Activated naive CD8-positive, alpha-beta T cell (primary cell): ENCODE data around the gene APLP2.
A peak's percentile ranks its signal among the peaks of the same experiment; 100 is the strongest.
"Not testable (repeated sequence)": the region's sequence is repeated elsewhere in the genome, so short reads cannot be mapped to it uniquely, and the experiment has no call there.

Experiments
- H3K27ac Mint-ChIP-seq: one replicate; pipeline ENCODE4 v1.8.0; 2021; ENCODE audit warnings: mixed read lengths
- H3K27me3 Mint-ChIP-seq: one replicate; pipeline ENCODE4 v1.8.0; 2021; ENCODE audit warnings: mixed read lengths
- H3K36me3 Mint-ChIP-seq: one replicate; pipeline ENCODE4 v1.8.0; 2021; ENCODE audit warnings: mixed read lengths
- H3K4me1 Mint-ChIP-seq: one replicate; pipeline ENCODE4 v1.8.0; 2021; ENCODE audit warnings: low read depth, mixed read lengths
- H3K4me3 Mint-ChIP-seq: one replicate; pipeline ENCODE4 v1.8.0; 2021; ENCODE audit warnings: mild to moderate bottlenecking, mixed read lengths
- H3K9me3 Mint-ChIP-seq: one replicate; pipeline ENCODE4 v1.8.0; 2021; ENCODE audit warnings: low read depth, mixed read lengths

The APLP2 gene

DNA sequence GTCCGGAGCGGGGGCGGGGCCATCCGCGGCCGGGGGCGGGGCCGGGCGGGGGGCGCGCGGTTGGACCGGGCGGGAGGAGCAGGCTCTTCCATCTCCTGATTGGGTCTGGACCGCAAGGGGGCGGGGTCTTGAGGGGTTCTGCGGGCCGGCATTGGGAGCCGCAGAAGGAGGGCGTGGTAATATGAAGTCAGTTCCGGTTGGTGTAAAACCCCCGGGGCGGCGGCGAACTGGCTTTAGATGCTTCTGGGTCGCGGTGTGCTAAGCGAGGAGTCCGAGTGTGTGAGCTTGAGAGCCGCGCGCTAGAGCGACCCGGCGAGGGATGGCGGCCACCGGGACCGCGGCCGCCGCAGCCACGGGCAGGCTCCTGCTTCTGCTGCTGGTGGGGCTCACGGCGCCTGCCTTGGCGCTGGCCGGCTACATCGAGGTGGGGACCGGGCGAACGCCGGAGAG, at the start of gene APLP2:
Gene APLP2 (plus strand): TSS at position 236 of the 450 bp plus-strand sequence. CDS start 84 bp downstream, at position 320.
- H3K27ac Mint-ChIP-seq: peak within 1 kb of the TSS; percentile 75
- H3K4me1 Mint-ChIP-seq: peaks cover 20% of the 10 kb centered on the region
- peak within 1 kb of the TSS; percentile 93 for H3K4me3 Mint-ChIP-seq
- H3K9me3 Mint-ChIP-seq: no peaks in the 10 kb centered on the region
- H3K27me3 Mint-ChIP-seq: peaks cover 11% of the 10 kb centered on the region
- H3K36me3 Mint-ChIP-seq: peaks cover 3% of the 10 kb centered on the region

DNA sequence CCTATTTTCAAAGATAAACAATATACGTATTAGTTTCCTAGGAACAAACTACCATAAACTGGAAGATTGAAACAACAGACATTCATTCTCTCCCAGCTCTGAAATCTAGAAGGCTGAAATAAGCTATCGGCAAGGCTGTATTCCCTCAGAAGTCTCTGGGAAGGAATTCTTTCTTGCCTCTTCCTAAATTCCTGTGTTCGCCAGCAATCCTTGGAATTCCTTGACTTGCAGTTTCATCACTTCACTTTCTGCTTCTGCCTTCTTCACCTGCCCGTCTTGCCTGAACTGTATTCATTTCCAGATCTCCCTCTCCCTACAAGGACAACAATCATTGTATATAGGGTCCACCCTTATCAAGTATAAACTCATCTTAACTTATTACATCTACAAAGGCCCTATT, 49.4 kb upstream of the APLP2 start:
- Mint-ChIP-seq H3K36me3 (peaks cover 5% of the 10 kb centered on the region), H3K4me3 (no peak overlapping the region), H3K27me3 (peaks cover 2% of the 10 kb centered on the region), H3K27ac (no peak overlapping the region), H3K4me1 (no peaks in the 10 kb centered on the region), H3K9me3 (peaks cover 6% of the 10 kb centered on the region)

- H3K9me3 Mint-ChIP-seq, H3K4me3 Mint-ChIP-seq, H3K27me3 Mint-ChIP-seq, H3K27ac Mint-ChIP-seq, H3K36me3 Mint-ChIP-seq, H3K4me1 Mint-ChIP-seq: not testable (repeated sequence)
These were observed 48.1 kb upstream of the APLP2 start for GRCh38 chr11:130021606-130022005.

DNA sequence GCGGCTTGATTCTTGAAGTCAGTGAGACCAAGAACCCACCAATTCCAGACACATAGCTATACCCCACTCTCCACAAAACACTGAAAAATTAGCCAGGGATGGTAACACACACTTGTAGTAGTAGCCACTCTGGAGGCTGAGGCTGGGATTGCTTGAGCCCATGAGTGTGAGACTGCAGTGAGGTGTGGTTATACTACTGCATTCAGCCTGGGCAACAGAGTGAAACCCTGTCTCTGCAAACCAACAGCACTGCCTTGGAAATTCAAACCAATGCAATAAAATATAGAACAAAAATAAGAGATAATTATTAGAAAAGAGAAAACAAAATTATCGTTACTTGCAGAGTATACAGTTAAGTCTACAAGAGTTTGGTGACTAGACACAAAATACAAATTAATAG, 46.9 kb upstream of the APLP2 start:
- Mint-ChIP-seq H3K4me3 (no peak overlapping the region), H3K27ac (no peak overlapping the region), H3K4me1 (no peaks in the 10 kb centered on the region), H3K9me3 (no peaks in the 10 kb centered on the region), H3K27me3 (peaks cover 2% of the 10 kb centered on the region), H3K36me3 (no peaks in the 10 kb centered on the region)

DNA sequence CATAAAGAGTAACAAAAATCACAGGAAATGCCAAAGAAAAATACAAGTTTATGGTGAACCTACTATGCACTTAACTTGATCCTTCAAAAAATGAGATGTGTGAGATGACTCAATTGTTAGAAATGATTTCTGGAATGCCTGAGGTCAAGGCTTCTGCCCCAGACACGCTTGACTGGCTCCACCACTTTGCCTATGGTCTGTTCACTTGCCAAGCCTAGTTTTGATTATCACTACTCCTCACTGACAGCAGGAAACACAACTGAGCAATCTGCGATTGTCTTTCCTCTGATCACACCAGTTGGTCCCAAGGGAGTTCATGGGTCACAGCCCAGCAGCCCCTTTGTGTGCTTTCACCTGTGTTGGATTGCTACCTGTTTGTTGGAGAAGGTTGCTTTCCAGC, 46.5 kb upstream of the APLP2 start:
- no peaks in the 10 kb centered on the region for H3K4me1 Mint-ChIP-seq
- H3K27me3 Mint-ChIP-seq: peaks cover 2% of the 10 kb centered on the region
- no peak overlapping the region for H3K27ac Mint-ChIP-seq
- no peak overlapping the region for H3K4me3 Mint-ChIP-seq
- H3K36me3 Mint-ChIP-seq: no peaks in the 10 kb centered on the region
- H3K9me3 Mint-ChIP-seq: no peaks in the 10 kb centered on the region

DNA sequence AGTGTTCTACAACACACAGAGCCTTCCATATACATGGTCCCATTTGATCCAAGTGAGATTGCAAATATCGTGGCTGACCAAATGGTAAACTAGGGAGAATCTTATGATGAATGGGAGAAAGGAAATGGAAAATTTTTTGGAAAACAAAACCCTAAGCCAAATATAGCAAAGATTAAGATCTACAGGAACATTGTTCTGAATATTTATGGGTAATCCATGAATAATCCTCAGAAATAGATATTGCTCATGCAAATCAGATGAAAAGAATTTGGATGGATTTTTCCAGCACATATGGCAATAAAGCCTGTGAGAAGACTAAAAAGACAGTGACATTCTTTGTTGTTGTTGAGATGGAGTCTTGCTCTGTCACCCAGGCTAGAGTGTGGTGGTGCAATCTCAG, 45.3 kb upstream of the APLP2 start:
- Mint-ChIP-seq H3K27me3 (peaks cover 2% of the 10 kb centered on the region), H3K4me3 (no peak overlapping the region), H3K36me3 (no peaks in the 10 kb centered on the region)

DNA sequence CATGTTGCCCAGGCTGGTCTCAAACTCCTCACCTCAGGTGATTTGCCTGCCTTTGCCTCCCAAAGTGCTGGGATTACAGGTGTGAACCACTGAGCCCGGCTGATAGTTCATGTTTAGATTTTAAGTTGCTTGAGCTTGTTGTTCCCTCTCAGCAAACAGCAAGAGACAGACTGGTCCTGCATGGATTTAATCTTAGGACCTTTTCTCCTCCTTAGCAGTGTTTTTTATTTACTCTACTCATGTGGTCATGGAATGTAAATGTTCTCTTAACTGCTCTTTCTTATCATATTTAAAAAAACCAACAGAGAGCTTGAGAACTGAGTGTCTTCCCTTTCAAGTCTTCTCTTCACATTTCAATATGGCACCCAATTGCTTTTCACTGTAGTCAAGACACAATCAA, 44.3 kb upstream of the APLP2 start:
- peaks cover 2% of the 10 kb centered on the region for H3K27me3 Mint-ChIP-seq
- H3K4me3 Mint-ChIP-seq: no peak overlapping the region
- no peak overlapping the region for H3K27ac Mint-ChIP-seq
- no peaks in the 10 kb centered on the region for H3K36me3 Mint-ChIP-seq
- H3K4me1 Mint-ChIP-seq: no peaks in the 10 kb centered on the region
- H3K9me3 Mint-ChIP-seq: no peaks in the 10 kb centered on the region

More for the DNA sequence above, 45.3 kb upstream of the APLP2 start:
- Mint-ChIP-seq H3K9me3 (no peaks in the 10 kb centered on the region), H3K27ac (no peak overlapping the region), H3K4me1 (no peaks in the 10 kb centered on the region)

- H3K27ac Mint-ChIP-seq: no peak overlapping the region
- no peaks in the 10 kb centered on the region for H3K36me3 Mint-ChIP-seq
- H3K27me3 Mint-ChIP-seq: peaks cover 2% of the 10 kb centered on the region
- no peaks in the 10 kb centered on the region for H3K9me3 Mint-ChIP-seq
- H3K4me3 Mint-ChIP-seq: no peak overlapping the region
- H3K4me1 Mint-ChIP-seq: no peaks in the 10 kb centered on the region
These were observed 40.6 kb upstream of the APLP2 start for GRCh38 chr11:130029137-130029536.

- H3K4me3 Mint-ChIP-seq: no peak overlapping the region
- no peaks in the 10 kb centered on the region for H3K4me1 Mint-ChIP-seq
- no peaks in the 10 kb centered on the region for H3K36me3 Mint-ChIP-seq
- H3K9me3 Mint-ChIP-seq: no peaks in the 10 kb centered on the region
- H3K27ac Mint-ChIP-seq: no peak overlapping the region
- H3K27me3 Mint-ChIP-seq: peaks cover 4% of the 10 kb centered on the region
These were observed 38.6 kb upstream of the APLP2 start for GRCh38 chr11:130031056-130031455.

- no peak overlapping the region for H3K27ac Mint-ChIP-seq
- H3K36me3 Mint-ChIP-seq: no peaks in the 10 kb centered on the region
- no peaks in the 10 kb centered on the region for H3K9me3 Mint-ChIP-seq
- H3K4me3 Mint-ChIP-seq: no peak overlapping the region
- H3K27me3 Mint-ChIP-seq: peaks cover 2% of the 10 kb centered on the region
- no peaks in the 10 kb centered on the region for H3K4me1 Mint-ChIP-seq
These were observed 37.7 kb upstream of the APLP2 start for GRCh38 chr11:130031945-130032344.

DNA sequence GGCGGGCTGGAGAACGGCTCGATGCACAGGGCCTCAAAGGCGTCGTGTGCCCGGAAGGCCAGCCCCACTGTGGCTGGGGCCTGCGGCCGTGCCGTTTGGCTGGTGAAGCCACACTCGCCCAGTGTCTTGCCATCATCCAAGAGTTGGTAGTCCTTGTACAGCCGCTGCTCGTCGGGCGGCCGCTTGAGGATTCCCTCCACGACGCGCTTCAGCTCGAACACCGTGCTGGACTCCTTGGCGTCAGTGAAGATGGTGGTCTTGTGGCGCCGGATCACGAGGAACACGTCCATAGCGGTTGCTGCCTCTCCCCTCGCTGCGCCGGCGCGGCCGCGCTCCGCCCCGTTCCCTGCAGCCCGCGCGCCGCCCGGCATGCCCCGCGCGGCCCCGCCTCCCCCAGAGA, 36.8 kb upstream of the APLP2 start:
- Mint-ChIP-seq H3K36me3 (no peaks in the 10 kb centered on the region), H3K4me1 (no peaks in the 10 kb centered on the region), H3K4me3 (no peak overlapping the region), H3K27me3 (peaks cover 3% of the 10 kb centered on the region), H3K9me3 (no peaks in the 10 kb centered on the region), H3K27ac (no peak overlapping the region)

DNA sequence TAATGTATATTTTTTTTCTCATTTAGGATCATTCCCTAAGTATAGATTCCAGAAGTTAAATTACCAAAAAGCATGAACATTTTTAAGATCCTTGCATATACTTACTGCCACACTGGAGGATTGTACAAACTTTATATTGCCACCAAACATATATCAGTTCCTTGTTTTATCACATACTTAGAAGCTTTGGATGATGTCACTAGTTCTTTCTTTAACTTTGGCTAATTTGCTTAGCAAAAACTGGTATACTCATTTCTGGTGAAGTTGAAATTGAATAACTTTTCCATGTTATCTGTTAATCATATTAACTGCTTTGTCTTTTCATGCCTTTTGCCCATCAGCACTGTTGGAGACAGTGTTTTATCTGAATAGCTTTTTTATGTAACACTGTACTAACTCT, 35.5 kb upstream of the APLP2 start:
- H3K4me3 Mint-ChIP-seq: no peak overlapping the region
- H3K4me1 Mint-ChIP-seq: no peaks in the 10 kb centered on the region
- peaks cover 5% of the 10 kb centered on the region for H3K27me3 Mint-ChIP-seq
- no peaks in the 10 kb centered on the region for H3K36me3 Mint-ChIP-seq
- no peaks in the 10 kb centered on the region for H3K9me3 Mint-ChIP-seq
- H3K27ac Mint-ChIP-seq: no peak overlapping the region

GRCh38 chr11:130037058-130037457, 32.6 kb upstream of the APLP2 start:
- Mint-ChIP-seq H3K27ac (no peak overlapping the region), H3K27me3 (peaks cover 5% of the 10 kb centered on the region), H3K9me3 (no peaks in the 10 kb centered on the region), H3K36me3 (no peaks in the 10 kb centered on the region), H3K4me3 (no peak overlapping the region), H3K4me1 (no peaks in the 10 kb centered on the region)

GRCh38 chr11:130037881-130038585, 31.7 kb upstream of the APLP2 start:
- no peak overlapping the region for H3K4me3 Mint-ChIP-seq
- H3K36me3 Mint-ChIP-seq: no peaks in the 10 kb centered on the region
- H3K9me3 Mint-ChIP-seq: no peaks in the 10 kb centered on the region
- peaks cover 6% of the 10 kb centered on the region for H3K27me3 Mint-ChIP-seq
- no peaks in the 10 kb centered on the region for H3K4me1 Mint-ChIP-seq
- H3K27ac Mint-ChIP-seq: no peak overlapping the region

DNA sequence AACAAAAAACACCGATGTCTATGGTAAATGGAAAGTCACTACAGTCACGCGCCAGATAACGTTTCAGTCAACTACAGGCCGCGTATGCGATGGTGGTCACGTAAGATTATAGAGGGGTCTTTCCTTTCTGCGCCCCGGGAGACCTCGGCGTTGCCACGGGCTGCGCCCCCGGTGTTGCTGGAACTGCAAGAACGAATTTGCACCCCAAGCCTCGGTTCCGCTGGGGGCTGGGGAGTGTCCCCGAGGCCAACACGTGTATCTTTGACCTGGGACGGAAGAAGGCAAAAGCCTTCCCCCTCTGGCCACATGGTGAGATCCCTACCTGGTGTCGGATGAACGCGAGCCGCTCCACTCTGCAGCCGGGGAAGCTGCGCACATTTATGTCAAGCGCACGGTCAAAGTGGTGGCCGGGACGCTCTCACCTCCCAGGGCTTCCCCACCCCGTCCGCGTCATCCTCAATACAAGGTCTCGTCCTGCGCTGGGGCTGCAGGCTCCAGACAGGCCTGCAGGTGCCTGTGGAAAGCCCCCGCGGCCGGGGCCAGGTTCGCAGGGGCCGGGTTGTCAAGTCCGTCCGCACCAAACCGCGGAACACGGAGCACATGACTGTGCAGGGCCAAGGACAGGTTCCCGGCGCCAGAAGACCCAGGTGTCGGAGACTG, 29.3 kb upstream of the APLP2 start:
- peaks cover 12% of the 10 kb centered on the region for H3K27me3 Mint-ChIP-seq
- H3K4me1 Mint-ChIP-seq: no peaks in the 10 kb centered on the region

More for the DNA sequence above, 29.3 kb upstream of the APLP2 start:
- H3K27ac Mint-ChIP-seq: no peak overlapping the region
- H3K36me3 Mint-ChIP-seq: no peaks in the 10 kb centered on the region
- no peak overlapping the region for H3K4me3 Mint-ChIP-seq
- no peaks in the 10 kb centered on the region for H3K9me3 Mint-ChIP-seq
